ENCODE results near the gene NOA1. TPM values are rescaled to one million over a fixed set of nuclear protein-coding genes. Genes with fewer than 3 reads are reported as not detected.

Gene NOA1
- 16.5 and 22.6 TPM in 2 replicates for total RNA-seq

GRCh38 chr4:56977321-56978012 is at the start of gene NOA1:
Gene NOA1, minus strand, starts transcription at chr4:56977606. Its CDS starts 21 bp downstream, at chr4:56977585.

GRCh38 chr4:56978750-56979303 is 1.4 kb upstream of the NOA1 start, which contains the start of gene POLR2B:
Gene POLR2B, plus strand, starts transcription at chr4:56978896. Its CDS starts 90 bp downstream, at chr4:56978986.

Other genes with a start within 250 kb of the NOA1 start
- not detected in 2 replicates for gene SPINK2, start 155.9 kb downstream of the NOA1 start, total RNA-seq
- 33.8 and 39.4 TPM in 2 replicates for gene REST, start 69.7 kb downstream of the NOA1 start, total RNA-seq
- gene POLR2B, start 1.3 kb upstream of the NOA1 start, total RNA-seq: 84.3 and 106 TPM in 2 replicates
- gene IGFBP7, start 132.8 kb upstream of the NOA1 start, total RNA-seq: 851 and 1,319 TPM in 2 replicates